NCI-H2081 treated with DMSO at 0.1 percent for 48 hours (cell line): ENCODE results near the gene PDE4DIP.
"Not testable (repeated sequence)": the region's sequence is repeated elsewhere in the genome, so short reads cannot be mapped to it uniquely, and the experiment has no call there.

Experiments
- DNase-seq: peaks from one replicate; lab custom pipeline; 2025; lab: John Stamatoyannopoulos, UW

Gene PDE4DIP

GRCh38 chr1:148975866-148976537, 131.8 kb downstream of the PDE4DIP start:
- not testable (repeated sequence) for DNase-seq

GRCh38 chr1:148977785-148978184, 133.6 kb downstream of the PDE4DIP start:
- not testable (repeated sequence) for DNase-seq

GRCh38 chr1:148989378-148989777, 145.2 kb downstream of the PDE4DIP start:
- not testable (repeated sequence) for DNase-seq

- DNase-seq: not testable (repeated sequence)
Measured at GRCh38 chr1:148990233-148990788, 146.1 kb downstream of the PDE4DIP start.

GRCh38 chr1:148991818-148992217, 147.6 kb downstream of the PDE4DIP start:
- DNase-seq: not testable (repeated sequence)

- DNase-seq: not testable (repeated sequence)
Measured at GRCh38 chr1:148992364-148992763, 148.1 kb downstream of the PDE4DIP start.

- DNase-seq: not testable (repeated sequence)
Measured at GRCh38 chr1:148996449-148997224, 152.4 kb downstream of the PDE4DIP start.

- not testable (repeated sequence) for DNase-seq
Measured at GRCh38 chr1:148997405-148997804, 153.2 kb downstream of the PDE4DIP start.

GRCh38 chr1:149002664-149003063, 158.4 kb downstream of the PDE4DIP start:
- not testable (repeated sequence) for DNase-seq

- not testable (repeated sequence) for DNase-seq
Measured at GRCh38 chr1:149008326-149008725, 164.1 kb downstream of the PDE4DIP start.

- DNase-seq: not testable (repeated sequence)
Measured at GRCh38 chr1:149008769-149009168, 164.5 kb downstream of the PDE4DIP start.

- DNase-seq: not testable (repeated sequence)
Measured at GRCh38 chr1:149009761-149010160, 165.5 kb downstream of the PDE4DIP start.

- not testable (repeated sequence) for DNase-seq
Measured at GRCh38 chr1:149012599-149012998, 168.4 kb downstream of the PDE4DIP start.

GRCh38 chr1:149013513-149013912, 169.3 kb downstream of the PDE4DIP start:
- DNase-seq: not testable (repeated sequence)

GRCh38 chr1:149015522-149015921, 171.3 kb downstream of the PDE4DIP start:
- not testable (repeated sequence) for DNase-seq

GRCh38 chr1:149016626-149017025, 172.4 kb downstream of the PDE4DIP start:
- DNase-seq: not testable (repeated sequence)

- not testable (repeated sequence) for DNase-seq
Measured at GRCh38 chr1:149018577-149018976, 174.3 kb downstream of the PDE4DIP start.

GRCh38 chr1:149024327-149024726, 180.1 kb downstream of the PDE4DIP start:
- not testable (repeated sequence) for DNase-seq

GRCh38 chr1:149033916-149034315, 189.7 kb downstream of the PDE4DIP start:
- DNase-seq: not testable (repeated sequence)

- not testable (repeated sequence) for DNase-seq
Measured at GRCh38 chr1:149043056-149043455, 198.8 kb downstream of the PDE4DIP start.

- DNase-seq: not testable (repeated sequence)
Measured at GRCh38 chr1:149064611-149065010, 220.4 kb downstream of the PDE4DIP start.

- not testable (repeated sequence) for DNase-seq
Measured at GRCh38 chr1:149075505-149076127, 231.4 kb downstream of the PDE4DIP start.
